Stimulated activated CD4-positive, alpha-beta T cell treated with anti-CD3 and anti-CD28 coated beads, Interleukin-15, amount 100 ng/mL, for 1 hour (primary cell): Measurements from ENCODE around the gene DENND5B.
A peak's percentile ranks its signal among the peaks of the same experiment; 100 is the strongest.
"Not testable (repeated sequence)": the region's sequence is repeated elsewhere in the genome, so short reads cannot be mapped to it uniquely, and the experiment has no call there.

Experiments
- DNase-seq, 2 donors: peaks; one replicate each; pipeline ENCODE4 v3.0.0-alpha.2; 2020; ENCODE audit warnings: low read depth in 1 of 2, low spot score in 1 of 2

The DENND5B gene

DNA sequence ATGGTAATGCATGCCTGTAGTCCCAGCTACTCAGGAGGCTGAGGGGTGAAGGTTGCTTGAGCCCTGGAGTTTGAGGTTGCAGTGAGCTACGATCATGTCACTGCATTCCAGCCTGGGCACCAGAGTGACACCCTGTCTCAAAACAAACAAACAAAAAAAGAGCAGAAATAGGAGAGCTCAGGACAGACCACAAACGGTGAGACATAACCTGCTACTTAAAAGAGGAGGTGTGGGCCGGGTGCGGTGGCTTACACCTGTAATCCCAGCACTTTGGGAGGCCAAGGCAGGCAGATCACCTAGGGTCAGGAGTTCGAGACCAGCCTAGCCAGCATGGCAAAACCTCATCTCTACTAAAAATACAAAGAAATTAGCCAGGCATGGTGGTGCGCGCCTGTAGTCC lies 115.3 kb downstream of the DENND5B start:
- not testable (repeated sequence) for DNase-seq

DNA sequence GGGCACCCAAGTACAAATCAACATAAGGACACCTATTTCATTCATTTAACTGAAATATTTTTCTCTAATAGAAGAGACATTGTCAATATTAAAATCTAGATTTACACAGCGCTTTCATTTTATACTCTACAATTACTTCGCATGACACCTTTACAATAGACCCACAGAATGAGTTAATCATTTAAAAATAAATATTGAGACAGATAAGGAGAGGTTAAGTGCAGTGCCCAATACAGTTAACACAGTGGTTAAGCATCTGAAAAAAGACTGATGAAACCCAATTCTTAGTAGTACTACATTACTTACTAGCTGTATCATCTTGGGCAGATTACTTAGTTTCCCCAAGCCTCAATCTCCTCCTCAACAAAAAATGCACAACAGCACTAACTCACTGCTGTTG lies 116.2 kb downstream of the DENND5B start:
- DNase-seq = no peak

DNA sequence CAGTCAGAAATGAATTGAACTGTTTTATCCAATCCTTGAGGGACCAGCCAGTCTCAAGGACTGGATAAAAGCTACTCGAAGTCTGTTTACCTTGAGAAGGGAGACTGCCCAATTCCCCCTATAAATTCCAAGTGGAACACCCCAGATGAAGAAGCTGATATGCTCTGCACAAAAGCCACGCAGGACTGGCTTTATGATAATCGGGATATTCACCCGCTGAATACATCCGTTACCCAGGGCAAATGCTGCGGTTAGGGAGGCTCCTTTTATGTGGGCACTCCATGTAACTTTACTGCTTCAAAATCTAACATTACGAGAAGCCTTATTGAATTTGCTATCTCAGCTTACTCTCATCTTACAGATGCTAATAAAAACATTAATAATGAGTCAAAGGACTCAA lies 119.1 kb downstream of the DENND5B start:
- no peak for DNase-seq

DNA sequence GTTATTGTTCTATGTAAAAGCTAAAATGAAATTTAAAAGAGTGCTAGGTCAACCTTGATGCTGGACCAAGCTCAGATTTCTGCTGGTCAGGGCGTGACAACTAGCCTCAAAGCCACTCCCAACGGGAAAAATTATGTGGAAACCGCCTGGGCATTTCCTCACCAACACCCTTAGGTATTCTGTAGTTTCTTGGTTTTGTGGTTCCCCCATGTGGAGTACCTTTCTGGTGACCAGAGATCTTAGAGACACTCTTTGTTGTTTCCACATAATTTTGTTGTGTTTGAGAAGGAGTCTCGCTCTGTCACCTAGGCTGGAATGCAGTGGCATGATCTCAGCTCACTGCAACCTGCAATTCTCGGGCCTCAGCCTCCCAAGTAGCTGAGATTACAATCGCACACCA lies 119.9 kb downstream of the DENND5B start:
- DNase-seq = no peak

DNA sequence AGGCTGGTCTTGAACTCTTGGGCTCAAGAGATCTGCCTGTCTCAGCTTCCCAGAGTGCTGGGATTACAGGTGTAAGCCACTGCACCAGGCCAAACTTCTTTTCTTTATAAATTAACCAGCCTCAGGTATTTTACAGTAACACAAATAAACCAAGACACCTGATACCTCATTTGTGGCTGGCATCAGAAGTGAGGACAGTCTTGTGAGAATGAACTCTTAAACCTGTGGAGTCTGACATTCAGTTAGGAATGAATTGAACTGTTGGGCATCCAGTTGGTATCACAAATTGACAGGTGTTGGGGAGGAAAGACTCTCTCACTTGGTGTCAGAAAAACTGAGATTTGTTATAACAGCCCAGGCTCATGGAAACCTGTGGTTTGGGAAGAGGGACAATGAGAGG lies 120.5 kb downstream of the DENND5B start:
- DNase-seq = no peak

DNA sequence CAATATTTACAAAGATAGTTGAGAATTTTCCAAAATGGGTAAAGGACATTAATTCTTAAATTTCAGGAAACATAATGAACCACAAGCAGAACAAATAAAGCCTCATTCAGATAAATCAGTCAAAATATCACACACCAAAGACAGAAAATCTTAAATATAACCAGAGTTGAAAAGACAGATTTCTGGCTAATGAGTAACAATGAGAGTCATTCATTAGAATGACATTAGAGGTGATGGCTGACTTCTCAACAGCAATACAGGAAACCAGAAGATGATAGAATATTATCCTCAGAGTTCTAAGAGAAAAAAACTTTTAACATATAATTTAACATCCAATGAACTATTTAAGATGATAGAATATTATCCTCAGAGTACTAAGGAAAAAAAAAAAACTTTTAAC lies 124.2 kb downstream of the DENND5B start:
- no peak for DNase-seq

DNA sequence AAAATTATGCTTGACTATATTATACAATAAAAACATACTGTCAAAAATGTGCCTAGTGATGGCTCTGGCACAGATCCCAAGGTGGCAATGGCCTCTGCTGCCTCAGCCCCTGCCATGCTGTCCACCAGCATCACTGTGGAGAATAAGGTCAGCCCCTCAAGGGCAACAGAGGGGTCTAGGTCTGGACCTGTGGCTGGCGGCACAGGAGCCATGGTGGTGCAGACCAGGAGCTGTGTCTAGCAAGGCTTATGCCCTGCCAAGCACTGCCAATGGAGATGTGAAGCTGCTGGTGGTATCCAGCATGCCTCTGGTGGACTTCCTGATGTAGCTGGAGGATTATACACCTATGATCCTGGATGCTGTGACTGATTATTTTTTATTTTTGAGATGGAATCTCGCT lies 125.9 kb downstream of the DENND5B start:
- no peak for DNase-seq

DNA sequence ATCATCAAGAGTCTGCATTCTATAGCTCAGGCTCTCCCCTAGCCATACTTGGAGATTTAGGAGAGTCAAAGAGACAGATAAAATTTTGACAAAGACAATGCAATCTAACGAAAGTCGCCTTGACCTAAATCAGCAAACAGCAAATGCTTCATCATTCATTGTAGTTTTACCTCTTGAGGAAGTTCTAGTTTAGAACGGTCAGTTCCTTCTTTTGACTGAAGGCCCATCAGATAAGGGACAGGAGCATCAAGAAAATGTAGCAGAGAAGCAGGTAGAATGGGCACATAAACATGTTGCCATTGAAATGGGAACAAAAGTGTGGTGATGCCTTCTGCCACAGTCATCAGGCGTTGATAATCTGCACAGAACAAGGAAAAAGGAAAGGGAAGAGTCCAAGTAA lies 130.9 kb downstream of the DENND5B start:
- DNase-seq = no peak

DNA sequence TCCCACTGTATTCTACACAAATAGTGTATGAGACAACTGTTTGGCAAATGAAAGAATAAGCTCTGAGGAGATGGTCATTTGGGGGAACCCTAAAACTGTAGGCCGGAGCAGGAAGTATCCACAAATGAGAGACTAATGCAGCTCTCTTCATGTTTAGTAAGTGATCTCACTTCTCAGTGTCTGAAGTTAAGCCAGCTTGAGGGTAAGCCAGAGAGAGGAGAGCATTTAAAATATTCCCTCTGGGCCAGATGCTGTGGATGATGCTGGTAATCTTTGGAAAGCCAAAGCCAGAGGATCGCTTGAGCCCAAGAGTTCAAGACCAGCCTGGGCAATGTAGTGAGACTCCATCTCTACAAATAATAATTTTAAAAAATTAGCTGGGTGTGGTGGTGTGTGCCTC lies 134.4 kb downstream of the DENND5B start:
- DNase-seq = no peak

DNA sequence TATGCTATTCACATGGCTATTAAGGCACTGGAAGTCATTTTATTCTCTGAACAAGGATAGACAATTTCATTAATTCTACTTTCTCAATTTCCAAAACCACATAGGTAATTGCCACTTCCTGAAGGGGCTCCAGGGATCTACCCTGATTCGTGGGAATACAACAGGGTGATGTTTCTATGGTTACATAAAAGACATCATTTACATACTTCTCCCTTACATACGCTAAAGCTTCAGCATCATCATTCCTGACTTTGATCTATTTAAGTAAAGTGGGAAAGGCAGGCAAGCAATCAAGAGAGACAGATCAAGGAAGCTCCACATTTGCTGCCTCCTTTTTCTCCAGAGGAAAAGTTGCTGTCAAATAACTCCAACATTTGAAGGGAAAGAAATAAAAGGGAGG lies 146.2 kb downstream of the DENND5B start:
- no peak for DNase-seq

DNA sequence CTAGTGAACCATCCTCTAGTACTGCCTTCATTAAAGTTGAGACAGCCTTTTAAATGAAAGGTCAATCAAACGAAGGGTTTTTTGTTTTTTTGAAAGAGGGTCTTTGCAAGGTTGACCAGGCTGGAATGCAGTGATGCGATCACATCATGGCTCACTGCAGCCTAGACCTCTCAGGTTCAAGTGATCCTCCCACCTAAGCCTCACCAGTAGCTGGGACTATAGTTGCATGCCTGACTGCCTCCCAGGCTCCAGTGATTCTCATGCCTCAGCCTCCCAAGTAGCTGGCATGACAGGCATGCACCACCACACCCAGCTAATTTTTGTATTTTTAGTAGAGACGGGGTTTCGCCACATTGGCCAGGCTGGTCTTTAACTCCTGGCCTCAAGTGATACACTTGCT lies 150.3 kb downstream of the DENND5B start:
- DNase-seq = no peak

DNA sequence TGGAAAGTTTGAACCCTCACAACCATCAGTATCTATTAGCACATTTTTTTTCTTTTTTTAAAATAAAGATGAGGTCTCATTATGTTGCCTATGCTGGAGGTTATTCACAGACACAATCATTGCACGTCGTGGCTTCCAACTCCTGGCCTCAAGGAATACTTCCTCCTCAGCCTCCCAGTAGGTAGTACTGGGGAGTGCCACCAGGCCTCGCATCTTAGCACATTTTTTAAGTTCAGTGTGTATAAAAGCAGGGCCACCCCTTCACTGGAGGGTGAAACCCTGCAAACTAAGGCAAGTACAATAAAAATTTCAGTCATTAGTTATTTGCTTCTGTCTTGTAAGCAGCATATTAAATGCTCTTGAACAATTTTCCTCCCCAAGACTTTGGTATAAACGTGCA lies 150.8 kb downstream of the DENND5B start:
- no peak for DNase-seq

DNA sequence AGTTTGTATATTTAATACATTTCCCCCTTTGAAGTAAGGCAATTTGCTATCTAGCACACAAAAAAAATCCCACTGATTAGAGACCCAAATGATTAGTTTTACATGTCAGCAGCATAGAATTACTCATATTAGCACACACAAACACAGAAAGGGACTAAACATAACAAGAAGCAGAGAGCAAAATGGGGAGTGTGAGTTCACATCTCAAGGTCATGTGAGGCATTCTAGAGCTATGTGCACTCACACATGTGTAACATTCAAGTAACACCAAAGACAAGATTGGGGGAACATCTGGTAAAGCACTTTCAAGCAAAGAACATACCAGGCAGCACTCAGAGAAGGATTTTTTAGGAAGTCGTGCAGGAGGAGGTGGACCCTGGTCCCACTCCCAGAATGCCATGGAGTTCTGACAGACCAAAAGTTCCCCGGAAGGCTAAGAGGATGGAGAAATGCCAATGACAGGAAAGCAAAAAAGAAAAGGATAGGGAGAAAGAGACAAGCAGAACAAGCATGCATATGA lies 159.2 kb downstream of the DENND5B start:
- no peak for DNase-seq

DNA sequence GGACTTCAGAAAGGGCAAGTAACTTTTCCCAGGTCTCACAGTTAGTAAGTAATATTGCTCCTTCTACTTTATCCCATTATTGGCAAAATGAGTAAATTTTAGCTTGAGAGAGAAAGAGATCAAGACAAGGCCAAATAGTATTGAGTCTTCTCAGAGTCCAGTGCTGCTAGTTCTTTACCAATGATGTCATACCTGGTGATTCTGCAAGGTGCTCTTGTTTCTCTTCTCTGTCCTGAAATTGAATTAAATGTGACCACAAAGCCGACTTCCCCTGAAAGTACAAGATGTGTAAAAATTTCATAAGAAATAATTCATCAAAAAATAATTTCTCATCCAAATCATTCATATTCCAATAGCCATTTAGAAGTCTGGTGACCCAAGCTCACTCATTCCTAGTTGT lies 167.5 kb downstream of the DENND5B start:
- DNase-seq = no peak

DNA sequence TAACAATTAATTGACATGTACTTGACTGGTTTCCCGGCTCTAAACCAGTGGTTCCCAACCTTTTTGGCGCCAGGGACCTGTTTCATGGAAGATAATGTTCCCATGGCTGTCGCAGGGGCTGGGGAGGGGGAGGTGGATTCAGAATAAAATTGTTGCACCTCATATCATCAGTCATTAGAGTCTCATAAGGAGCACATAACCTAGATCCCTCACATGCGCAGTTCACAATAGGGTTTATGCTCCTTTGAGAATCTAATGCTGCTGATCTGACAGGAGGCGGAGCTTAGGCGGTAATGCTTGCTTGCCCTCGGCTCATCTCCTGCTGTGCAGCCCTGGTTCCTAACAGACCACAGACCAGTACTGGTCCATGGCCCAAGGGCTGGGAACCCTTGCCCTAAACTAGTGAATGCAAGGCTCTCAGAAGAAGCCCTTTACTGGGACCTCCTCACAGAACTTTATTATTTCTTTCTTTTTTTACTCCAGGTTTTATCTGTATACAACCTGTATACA lies 178.6 kb downstream of the DENND5B start:
- DNase-seq = no peak

DNA sequence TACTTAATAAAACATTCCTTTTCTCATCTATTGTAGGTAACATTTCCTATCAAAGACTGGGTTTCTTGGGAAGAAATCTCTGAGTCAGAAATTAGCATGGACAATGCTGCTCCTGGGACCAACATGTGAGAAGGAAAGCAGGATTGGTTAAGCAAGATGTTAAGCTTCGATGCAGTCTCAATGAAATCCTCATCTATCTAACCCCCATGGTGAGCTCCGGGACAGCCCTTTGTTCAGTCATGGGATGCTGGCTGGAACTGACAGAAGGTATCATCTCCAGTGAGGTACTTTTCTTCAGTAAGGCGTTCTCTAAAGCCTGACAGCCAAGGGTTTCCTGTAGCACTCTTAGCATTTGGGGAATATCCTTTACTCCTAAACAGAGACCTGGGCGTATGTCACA lies 182.2 kb downstream of the DENND5B start:
- DNase-seq = no peak

DNA sequence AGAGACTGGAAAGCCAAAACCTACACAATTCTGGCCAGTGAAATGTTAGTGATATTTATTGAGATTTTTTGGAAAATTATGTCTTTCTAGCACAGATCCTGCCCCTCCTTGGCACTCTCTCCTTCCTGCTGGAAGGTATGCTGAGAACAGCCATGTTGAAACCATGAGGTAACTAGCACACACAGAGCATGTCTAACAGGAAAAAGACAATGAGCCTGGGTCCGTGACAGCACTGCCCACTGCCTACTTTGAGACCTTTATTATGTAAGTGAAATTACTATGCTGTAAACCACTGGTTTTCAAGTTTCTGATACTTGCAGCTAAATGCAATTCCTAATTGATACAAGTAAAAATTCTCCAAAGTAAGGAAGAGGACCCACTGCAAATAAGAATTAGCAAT lies 183.4 kb downstream of the DENND5B start:
- DNase-seq = no peak

DNA sequence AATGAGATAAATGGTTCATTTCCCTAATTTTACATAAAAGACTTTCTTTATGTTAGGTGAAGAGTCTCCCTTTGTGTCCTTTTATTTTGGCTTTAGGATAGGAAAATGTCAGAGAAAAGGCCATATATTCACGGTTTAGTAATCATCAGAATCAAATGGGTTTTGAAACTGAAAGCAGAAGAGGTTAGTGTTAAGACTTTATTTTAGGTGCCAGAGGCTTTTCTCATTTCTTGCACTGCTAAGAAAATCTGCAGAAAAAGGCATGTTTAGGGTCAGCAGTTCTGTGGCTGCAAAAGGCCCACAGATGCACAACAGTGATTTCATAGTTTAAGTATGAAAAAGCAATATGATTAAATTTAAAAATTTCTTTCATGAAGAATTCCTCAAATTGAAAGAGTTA lies 184.6 kb downstream of the DENND5B start:
- DNase-seq = no peak

DNA sequence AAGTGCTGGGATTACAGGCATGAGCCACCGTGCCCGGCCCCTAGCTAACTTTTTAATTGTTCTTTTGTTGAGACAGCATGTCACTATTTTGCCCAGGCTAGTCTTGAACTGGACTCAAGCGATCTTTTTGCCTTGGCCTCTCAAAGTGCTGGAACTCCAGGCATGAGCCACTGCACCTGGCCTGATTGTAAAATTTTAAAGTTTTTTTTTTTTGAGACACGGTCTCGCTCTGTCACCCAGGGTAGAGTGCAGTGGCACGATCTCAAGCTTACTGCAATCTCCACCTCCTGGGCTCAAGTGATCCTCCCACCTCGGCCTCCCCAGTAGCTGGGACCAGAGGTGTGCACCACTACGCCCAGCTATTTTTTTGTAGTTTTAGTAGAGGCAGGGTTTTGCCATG lies 185.9 kb downstream of the DENND5B start:
- no peak for DNase-seq

DNA sequence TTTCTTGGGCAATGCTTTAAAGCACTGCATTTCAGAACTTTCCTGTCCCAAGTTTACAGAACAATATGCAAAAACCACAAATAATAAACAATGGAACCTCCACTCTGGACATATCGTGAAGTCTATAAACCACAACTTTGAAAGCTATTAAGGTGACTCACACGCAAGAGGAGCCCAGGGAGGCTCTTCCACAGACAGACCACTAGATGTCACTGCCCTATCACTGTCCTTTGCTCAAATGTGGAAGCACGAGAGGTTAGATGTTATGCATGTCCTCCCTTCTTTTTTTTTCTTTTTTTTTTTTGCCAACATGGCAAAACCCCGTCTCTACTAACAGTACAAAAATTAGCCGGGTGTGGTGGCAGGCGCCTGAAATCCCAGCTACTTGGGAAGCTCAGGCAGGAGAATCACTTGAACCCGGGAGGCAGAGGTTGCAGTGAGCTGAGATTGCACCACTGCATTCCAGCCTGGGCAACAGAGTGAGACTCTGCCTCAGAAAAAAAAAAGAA lies 187.8 kb downstream of the DENND5B start:
- DNase-seq = peak in 1 of 2 donors; percentile 13

DNA sequence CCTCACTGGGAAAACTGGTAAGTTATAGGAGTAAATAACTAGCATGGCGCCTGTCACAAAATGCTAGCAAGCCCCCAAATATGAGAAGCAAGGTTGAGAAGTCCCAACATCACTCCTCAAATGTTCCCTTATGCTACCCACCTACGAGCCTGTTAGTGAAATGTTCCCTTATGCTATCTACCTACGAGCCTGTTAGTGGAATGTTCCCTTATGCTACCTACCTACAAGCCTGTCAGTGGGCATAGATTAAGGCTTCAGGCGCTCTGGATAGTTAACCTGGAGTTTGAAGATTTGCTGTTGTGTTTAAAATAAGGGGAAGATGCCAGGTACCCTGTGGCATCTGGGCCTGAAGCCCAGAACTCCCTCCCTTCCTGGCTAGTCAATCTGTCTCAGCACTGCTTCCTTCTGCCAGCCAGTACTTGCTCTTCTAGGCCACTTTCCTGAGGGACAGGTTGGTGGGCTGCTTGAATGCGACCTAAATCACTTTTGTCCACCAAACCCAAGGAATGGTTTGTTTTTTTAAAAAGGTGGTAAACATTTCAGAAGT lies 197.9 kb downstream of the DENND5B start:
- no peak for DNase-seq

DNA sequence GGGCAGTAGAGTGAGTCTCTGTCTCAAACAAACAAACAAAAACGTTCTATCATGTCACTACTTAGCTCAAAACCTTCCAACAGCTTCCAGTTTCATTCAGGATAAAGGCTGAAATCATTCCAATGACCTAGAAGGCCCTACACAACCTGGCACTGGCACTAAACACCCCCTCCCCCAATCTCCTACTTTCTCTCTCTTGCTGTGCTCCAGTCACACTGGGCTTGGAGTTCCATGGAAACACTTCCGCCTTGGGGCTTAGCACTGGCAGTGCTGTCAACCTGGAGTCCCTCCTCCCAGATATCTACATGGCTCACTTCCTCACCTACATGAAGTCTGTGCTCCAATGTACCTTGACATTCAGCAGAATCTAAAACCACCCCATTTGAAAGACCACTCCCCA lies 199.9 kb downstream of the DENND5B start:
- no peak for DNase-seq

DNA sequence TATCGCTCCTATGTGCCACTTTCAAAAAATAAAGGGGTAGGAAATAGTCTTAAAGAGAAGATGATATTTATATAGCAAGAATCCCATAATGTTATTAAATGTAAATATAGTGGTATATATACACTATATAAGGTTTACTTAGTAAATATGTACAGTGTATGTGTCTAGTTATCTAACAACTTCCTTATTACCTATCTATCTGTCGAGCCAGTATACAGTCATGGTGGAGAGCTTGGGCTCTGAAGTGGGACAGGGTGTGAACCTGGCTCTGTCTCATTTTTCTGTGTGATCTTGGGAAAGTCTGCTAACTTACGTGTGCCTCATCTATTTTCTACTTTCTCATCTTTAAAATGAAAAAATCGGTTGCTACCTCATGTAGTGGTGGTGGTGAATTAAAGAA lies 202.2 kb downstream of the DENND5B start:
- DNase-seq = no peak
